Body of pancreas (tissue), 4 donors: ENCODE results near the gene UXS1. TPM values are rescaled to one million over a fixed set of nuclear protein-coding genes. Genes with fewer than 3 reads are reported as not detected.
A peak's percentile ranks its signal among the peaks of the same experiment; 100 is the strongest.

Source experiments
- ATAC-seq: fragments of 150-250 bp; one replicate; pipeline ENCODE4 v1.9.1; 2016
- DNase-seq, 4 donors: peaks; one replicate each; pipeline ENCODE4 v3.0.0-alpha.2; 2019
- H3K27ac ChIP-seq, 4 donors: fragments of 200-600 bp; sonication (generic); 1 replicate in 3 of 4; 2 replicates in 1 of 4; pipeline versions ENCODE4 v1.5.1 to v1.6.1; 2016 to 2019; ENCODE audit warnings: mild to moderate bottlenecking in 1 of 4, mixed read lengths in 1 of 4, moderate library complexity in 1 of 4
- H3K27me3 ChIP-seq, 2 donors: fragments of 200-600 bp; sonication (generic); one replicate each; pipeline ENCODE4 v1.6.0; 2016; ENCODE audit warnings: mild to moderate bottlenecking in 1 of 2
- H3K36me3 ChIP-seq, 2 donors: fragments of 200-600 bp; sonication (generic); replicated peaks in 1 of 2; 2 replicates each; pipeline ENCODE4 v1.5.1; 2016; ENCODE audit warnings: low read depth in 2 of 2; ENCODE audit not compliant: insufficient read depth in 1 of 2
- H3K4me1 ChIP-seq: fragments of 200-600 bp; sonication (generic); one replicate; pipeline ENCODE4 v1.6.0; 2016
- H3K4me3 ChIP-seq, 2 donors: fragments of 200-600 bp; sonication (generic); 1 replicate in 1 of 2; 2 replicates in 1 of 2; pipeline ENCODE4 v1.5.1; 2016 to 2019
- H3K9me3 ChIP-seq, 3 donors: fragments of 200-600 bp; sonication (generic); 1 replicate in 2 of 3; 2 replicates in 1 of 3; pipeline ENCODE4 v1.5.1; 2016
- POLR2A ChIP-seq, 3 donors: fragments of 450-650 bp; IDR thresholded peaks; one replicate each; pipeline ENCODE4 v1.6.1; 2016; ENCODE audit warnings: antibody characterized with exemption in 3 of 3, mild to moderate bottlenecking in 2 of 3
- WGBS, 2 donors: methylation state at CpG; one replicate each; pipeline ENCODE4 v1.1.5; 2017; 5-methylcytosine and 5-hydroxymethylcytosine counted together
- intact Hi-C: fragments of 100-400 bp; cut with DNase I; formaldehyde crosslinking; loops from one replicate; pipeline ENCODE4 v1.15.1; 2023
- total RNA-seq, 2 donors: library from RNA; depleted of rRNA; stranded (reverse); fragments of >200 nt; gene quantifications; one replicate each; pipeline ENCODE4 v1.1.0, GENCODE V29; 2016
- TF ChIP-seq, protein P1 (sequence below), 7 experiments: fragments of 450-650 bp in 4 of 7; fragments of 200-600 bp in 3 of 7; sonication (generic) in 3 of 7; IDR thresholded peaks; one replicate each; pipeline ENCODE4 v1.5.1; 2016 to 2019; ENCODE audit warnings: antibody characterized with exemption in 7 of 7

Gene UXS1
- total RNA-seq, 2 donors from 2014 or later = 15.8 to 33.6 TPM

- WGBS, 2 donors = 85 to 91% methylated on average over 4 to 5 of the region's 5 CpGs
- Histone ChIP-seq H3K27me3 (no peaks in the 10 kb centered on the region), H3K9me3 (no peaks in the 10 kb centered on the region), H3K4me1 (no peaks in the 10 kb centered on the region), H3K27ac (no peak overlapping the region), H3K4me3 (no peak overlapping the region), H3K36me3 (peaks cover 0 to 2% of the 10 kb centered on the region in 2 donors)
- TF ChIP-seq, protein P1, sequence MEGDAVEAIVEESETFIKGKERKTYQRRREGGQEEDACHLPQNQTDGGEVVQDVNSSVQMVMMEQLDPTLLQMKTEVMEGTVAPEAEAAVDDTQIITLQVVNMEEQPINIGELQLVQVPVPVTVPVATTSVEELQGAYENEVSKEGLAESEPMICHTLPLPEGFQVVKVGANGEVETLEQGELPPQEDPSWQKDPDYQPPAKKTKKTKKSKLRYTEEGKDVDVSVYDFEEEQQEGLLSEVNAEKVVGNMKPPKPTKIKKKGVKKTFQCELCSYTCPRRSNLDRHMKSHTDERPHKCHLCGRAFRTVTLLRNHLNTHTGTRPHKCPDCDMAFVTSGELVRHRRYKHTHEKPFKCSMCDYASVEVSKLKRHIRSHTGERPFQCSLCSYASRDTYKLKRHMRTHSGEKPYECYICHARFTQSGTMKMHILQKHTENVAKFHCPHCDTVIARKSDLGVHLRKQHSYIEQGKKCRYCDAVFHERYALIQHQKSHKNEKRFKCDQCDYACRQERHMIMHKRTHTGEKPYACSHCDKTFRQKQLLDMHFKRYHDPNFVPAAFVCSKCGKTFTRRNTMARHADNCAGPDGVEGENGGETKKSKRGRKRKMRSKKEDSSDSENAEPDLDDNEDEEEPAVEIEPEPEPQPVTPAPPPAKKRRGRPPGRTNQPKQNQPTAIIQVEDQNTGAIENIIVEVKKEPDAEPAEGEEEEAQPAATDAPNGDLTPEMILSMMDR (IDR thresholded peaks at IDR 0.05) = no peak
- TF ChIP-seq POLR2A (IDR thresholded peaks at IDR 0.05) = no peak
- DNase-seq (no peak), ATAC-seq (no peak)
- intact Hi-C loops = loop anchor here (10.0 kb wide), 2 partner anchors 375 to 445 kb away; no protein-coding TSS in a partner anchor
Observed at GRCh38 chr2:106099691-106100090, 94.4 kb downstream of the UXS1 start.

DNA sequence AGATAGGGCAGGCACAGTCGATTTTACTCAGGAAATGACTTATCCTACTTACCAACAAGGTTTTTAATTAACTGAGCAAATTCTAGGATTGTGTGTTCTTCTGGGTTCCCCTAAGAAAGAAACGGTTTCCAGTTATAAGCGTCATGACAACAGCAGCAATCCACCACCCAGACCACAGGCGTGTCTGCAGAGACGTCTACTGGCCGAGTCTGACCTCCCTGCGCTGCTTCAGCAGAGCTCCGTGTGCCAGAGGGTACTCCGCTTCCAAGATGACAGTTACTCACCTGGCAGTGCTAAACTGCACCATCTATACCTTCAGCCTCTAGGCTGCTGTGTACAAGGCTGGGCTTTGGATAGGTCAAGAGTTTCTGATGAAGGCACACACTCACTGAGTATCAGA lies 95.4 kb downstream of the UXS1 start:
- no peak for DNase-seq
- TF ChIP-seq, protein P1 (IDR thresholded peaks at IDR 0.05) = no peak
- TF ChIP-seq POLR2A (IDR thresholded peaks at IDR 0.05) = no peak
- Histone ChIP-seq H3K4me1 (no peaks in the 10 kb centered on the region), H3K4me3 (no peak overlapping the region), H3K27ac (no peak overlapping the region), H3K36me3 (peaks cover 0 to 2% of the 10 kb centered on the region in 2 donors), H3K9me3 (no peaks in the 10 kb centered on the region), H3K27me3 (no peaks in the 10 kb centered on the region)
- intact Hi-C loops = no loop called here
- 73 to 76% methylated on average over 9 of the region's 9 CpGs for WGBS, 2 donors
- ATAC-seq = no peak

GRCh38 chr2:106098081-106098480 lies 96.0 kb downstream of the UXS1 start:
- Histone ChIP-seq H3K4me1 (no peaks in the 10 kb centered on the region), H3K9me3 (no peaks in the 10 kb centered on the region), H3K36me3 (peaks cover 0 to 2% of the 10 kb centered on the region in 2 donors), H3K4me3 (no peak overlapping the region), H3K27ac (no peak overlapping the region), H3K27me3 (no peaks in the 10 kb centered on the region)
- DNase-seq (no peak), ATAC-seq (no peak)
- intact Hi-C loops = no loop called here
- WGBS, 2 donors = 57 to 60% methylated on average over 3 of the region's 3 CpGs
- no peak for TF ChIP-seq POLR2A (IDR thresholded peaks at IDR 0.05)
- TF ChIP-seq, protein P1 (IDR thresholded peaks at IDR 0.05) = peak in 3 of 7 experiments; percentile 13 to 33 (median 31)

- WGBS, 2 donors = 93 to 94% methylated on average over 8 to 26 of the region's 26 CpGs
- Histone ChIP-seq H3K27me3 (no peaks in the 10 kb centered on the region), H3K36me3 (peaks cover 0 to 2% of the 10 kb centered on the region in 2 donors), H3K27ac (no peak overlapping the region), H3K9me3 (no peaks in the 10 kb centered on the region), H3K4me1 (no peaks in the 10 kb centered on the region), H3K4me3 (no peak overlapping the region)
- DNase-seq (no peak), ATAC-seq (no peak)
- TF ChIP-seq, protein P1 (IDR thresholded peaks at IDR 0.05) = no peak
- TF ChIP-seq POLR2A (IDR thresholded peaks at IDR 0.05) = no peak
- intact Hi-C loops = no loop called here
Observed at GRCh38 chr2:106097038-106098000, 96.8 kb downstream of the UXS1 start.
